GM19467 (cell line): ENCODE measurements around the gene RBFOX2.

Experiments
- ATAC-seq: cut with Tn5 transposase; IDR thresholded peaks from one replicate; pipeline ENCODE4 v1.9.1; 2021; ENCODE audit warnings: mild to moderate bottlenecking, moderate library complexity; ENCODE audit not compliant: unreplicated experiment

RBFOX2 gene

DNA sequence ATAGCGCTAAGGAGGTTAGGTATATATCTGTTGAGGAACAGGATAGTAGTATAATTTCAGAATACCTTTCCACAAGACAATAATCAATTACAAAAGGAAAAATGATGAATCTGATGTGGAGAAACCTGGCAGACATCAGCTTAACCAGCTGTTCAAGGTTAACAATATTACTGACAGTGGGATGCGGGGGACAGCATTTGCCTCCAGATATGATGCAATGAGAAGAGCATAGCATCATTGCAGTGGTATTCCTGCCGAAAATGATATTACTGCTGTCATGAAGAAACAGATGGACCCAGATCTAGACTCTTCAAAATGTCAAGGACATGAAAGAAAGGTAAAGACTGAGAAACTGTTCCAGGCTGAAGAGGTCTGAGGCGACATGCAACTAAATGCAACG lies 49.7 kb downstream of the RBFOX2 start:
- no peak for ATAC-seq

- no peak for ATAC-seq
Observed at GRCh38 chr22:35978201-35978600, 50.4 kb downstream of the RBFOX2 start.

- no peak for ATAC-seq
Observed at GRCh38 chr22:35977136-35977535, 51.5 kb downstream of the RBFOX2 start.

- no peak for ATAC-seq
Observed at GRCh38 chr22:35973388-35973787, 55.2 kb downstream of the RBFOX2 start.

- no peak for ATAC-seq
Observed at GRCh38 chr22:35972559-35972958, 56.1 kb downstream of the RBFOX2 start.

DNA sequence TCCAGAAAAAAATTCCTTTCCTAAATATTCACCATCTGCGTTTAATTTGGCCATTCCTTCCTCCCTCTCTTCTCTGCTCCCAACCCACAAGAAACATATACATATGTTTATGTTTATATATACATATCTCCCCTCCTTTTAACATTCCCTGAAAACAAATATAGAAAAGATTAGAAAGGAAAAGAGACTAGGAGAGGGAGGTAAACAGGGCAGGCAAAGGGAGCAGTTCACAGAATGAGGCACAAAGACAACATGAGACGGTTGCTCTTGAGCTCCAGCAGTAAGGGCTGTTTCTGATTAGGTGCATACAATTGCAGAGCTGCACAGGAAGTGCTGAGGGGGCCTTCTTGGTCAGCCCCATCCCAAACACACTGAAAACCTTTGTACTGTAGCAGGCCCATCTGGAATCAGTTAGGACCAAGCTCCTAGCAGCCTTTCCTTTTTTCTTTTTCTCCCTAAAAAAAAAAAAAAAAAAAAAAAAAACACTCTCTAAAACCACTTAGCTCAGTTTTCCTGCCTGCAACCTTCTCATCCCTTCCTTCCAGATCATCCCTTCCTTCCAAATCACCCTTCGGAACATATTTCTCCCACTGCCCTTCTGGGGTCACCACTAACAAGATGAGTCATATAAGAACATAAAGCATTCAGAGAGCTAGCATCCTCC lies 57.0 kb downstream of the RBFOX2 start:
- no peak for ATAC-seq

DNA sequence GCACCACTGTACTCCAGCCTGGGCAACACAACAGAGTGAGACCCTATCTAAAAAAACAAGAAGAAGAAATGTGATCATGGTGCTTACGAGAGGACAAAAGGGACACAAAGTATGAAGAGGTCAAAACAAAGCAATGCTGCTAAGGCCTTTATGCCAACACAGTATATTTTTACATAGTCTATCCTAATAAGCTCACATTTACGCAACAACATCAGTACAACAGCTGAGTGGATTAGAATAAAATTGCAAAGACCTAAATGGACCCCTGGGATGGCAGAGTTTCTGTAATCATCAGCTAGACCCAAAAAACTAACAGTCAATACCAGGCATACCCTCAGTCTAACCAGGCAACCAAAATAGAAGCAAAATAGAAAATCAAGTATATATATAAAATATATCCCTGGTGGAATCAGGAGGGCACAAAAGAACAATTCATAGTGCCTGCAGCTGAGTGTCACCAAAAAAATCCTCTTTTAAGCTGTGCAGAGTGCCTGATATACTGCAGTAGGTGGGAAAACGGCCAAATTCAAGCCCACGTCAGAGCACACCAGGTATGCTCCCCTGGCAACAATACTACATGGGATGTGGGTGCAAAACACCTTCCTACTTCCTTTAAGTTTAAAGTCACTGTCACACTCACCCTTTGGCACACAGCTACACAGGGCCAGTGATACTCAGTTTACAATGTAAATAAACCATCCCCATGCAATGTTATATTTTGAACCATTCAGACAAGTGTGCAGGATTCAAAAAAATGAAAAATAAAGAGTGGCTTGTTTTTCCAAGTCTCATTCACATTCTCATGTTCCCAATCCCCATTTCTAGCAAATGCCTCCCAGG lies 57.8 kb downstream of the RBFOX2 start:
- ATAC-seq: no peak

- ATAC-seq: no peak
Observed at GRCh38 chr22:35967046-35967397, 61.6 kb downstream of the RBFOX2 start.

- no peak for ATAC-seq
Observed at GRCh38 chr22:35966314-35967045, 62.1 kb downstream of the RBFOX2 start.

DNA sequence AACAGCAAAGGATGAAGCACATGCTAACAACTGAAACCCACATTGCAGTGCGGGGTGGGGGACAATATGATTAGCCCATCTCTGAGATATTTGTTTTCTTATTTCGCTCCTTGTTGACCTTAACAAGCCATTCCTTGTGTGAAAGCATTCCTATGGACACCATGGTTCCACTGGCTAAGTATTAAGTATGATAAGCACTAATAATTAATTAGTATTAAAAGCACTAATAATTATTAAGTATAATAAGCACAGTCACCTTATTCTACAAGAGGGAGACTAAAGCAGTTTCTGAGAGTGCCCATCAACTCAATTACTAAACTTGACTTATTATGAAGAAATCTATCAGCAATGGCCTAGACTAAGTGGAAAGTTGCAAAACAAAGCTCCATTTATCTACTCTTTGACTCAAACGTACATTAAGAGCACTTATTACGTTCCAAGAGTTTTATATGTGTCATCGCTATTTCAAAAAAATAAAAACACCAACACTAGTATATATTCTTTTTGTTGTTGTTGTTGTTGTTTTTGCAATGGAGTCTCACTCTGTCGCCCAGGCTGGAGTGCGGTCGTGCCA lies 65.3 kb downstream of the RBFOX2 start:
- ATAC-seq: no peak

DNA sequence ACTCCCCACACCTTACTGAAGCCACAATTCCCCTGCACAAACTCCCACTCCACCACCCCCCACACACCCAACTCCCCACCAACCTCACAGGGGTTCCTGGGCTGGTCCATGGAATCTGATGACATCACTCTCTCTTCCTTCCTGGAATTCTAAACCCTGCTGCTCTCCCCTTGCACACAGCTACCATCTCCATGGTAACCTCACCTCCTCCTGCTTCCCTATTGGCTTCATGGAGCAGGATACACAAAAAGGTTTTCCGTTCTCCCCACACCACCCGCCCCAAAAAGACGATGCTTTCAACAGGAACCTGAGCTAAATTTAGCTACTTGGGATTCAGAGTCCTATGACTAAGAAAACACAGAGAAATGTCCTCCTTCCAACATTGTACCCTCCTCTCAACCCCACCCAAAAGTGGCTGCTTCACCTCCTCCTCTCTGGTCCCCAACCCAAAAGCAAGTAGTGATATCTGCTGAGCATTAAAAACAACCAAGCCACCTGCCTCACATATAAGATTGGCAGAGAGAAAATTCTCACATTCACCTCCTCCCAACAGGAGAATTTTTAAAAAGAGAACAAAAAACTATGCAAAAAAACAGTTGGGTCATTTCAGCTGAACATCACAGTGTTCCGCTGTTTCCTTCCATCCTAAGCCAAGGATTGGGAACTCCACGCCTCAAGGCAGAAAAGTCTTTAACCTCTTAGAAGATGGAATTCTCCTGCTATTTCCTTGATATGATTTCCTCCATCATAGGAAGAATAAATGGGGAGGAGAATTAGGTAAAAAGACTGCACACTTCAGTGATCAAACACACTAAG lies 66.9 kb downstream of the RBFOX2 start:
- ATAC-seq: no peak

DNA sequence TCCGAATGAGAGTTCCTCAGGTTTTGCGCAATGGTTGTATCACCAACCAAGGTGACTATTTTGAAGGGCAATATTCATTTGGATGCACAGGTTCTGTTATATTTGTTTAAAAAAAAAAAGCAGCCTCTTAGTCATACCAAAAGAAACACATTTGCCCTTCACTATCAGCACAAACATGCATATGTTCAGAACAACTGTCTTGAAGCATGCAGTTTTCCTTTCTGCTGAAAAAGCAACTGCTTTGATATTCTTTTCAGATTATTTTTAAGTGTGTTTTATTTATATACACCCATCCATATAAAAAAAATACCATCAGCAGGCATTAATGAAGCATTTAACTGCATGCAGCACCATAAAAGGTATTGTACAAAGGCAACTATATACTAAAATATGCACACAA lies 67.8 kb downstream of the RBFOX2 start:
- no peak for ATAC-seq

GRCh38 chr22:35959121-35959800 lies 69.4 kb downstream of the RBFOX2 start:
- ATAC-seq: no peak

GRCh38 chr22:35958334-35958733 lies 70.3 kb downstream of the RBFOX2 start:
- no peak for ATAC-seq

DNA sequence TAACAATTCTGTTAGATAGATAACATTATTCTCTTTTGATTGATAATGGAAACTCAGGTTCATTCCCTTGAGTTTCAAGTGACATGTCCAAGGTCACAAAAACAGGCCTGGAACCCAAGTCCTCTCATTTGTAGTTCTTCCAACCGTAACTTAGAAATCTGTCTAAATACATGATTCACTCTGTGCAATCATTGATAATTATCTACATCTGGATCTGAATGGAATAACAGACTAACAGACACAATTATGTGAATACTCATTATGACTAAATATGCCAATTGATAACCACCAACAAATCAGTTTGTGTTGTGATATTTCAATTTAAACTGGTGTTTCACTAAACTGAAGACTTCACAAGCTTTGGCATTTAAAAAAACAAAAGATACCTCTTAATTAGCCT lies 71.0 kb downstream of the RBFOX2 start:
- ATAC-seq: no peak

- ATAC-seq: no peak
Observed at GRCh38 chr22:35956850-35957249, 71.8 kb downstream of the RBFOX2 start.

DNA sequence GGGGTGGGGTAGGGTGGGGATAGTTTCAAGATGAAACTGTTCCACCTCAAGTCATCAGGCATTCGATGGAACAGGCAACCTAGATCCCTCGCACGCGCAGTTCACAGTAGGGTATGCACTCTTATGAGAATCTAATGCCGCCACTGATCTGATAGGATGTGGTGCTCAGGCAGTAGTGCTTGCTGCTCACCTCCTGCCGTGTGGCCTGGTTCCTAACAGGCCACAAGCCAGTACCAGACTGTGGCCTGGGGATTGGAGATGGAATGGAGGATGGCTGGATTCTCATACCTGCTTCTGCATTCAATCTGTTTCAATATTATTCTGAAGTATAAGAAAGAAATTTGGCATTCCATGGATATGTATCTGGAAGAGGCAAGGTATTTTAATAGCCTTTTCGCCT lies 73.1 kb downstream of the RBFOX2 start:
- no peak for ATAC-seq

- no peak for ATAC-seq
Observed at GRCh38 chr22:35952576-35952975, 76.0 kb downstream of the RBFOX2 start.

- ATAC-seq: no peak
Observed at GRCh38 chr22:35950262-35950661, 78.4 kb downstream of the RBFOX2 start.

DNA sequence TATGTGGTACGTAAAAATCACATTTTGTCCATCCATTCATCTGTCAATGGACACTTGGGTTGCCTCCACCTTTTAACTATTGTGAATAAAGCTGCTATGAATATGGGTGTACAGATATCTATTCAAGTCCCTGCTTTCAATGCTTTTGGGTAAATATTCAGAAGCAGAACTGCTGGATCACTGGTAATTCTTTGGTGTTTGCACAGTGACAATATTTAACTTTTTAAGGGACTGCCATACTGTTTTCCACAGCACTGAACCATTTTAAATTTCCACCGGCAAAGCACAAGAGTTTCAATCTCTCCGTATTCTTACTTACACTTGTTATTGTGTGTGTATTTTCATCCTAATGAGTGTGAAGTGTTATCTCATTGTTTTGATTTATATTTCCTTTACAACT lies 79.4 kb downstream of the RBFOX2 start:
- ATAC-seq: no peak
